HepG2 (cell line): ENCODE data around the gene ACOT8. TPM values are rescaled to one million over a fixed set of nuclear protein-coding genes. Genes with fewer than 3 reads are reported as not detected.

Experiments
- ATF7-NPFF ChIP-seq: sonication (generic); formaldehyde crosslinking; IDR thresholded peaks from 2 replicates; pipeline ENCODE4 v1.8.1; 2023; ENCODE audit warnings: mild to moderate bottlenecking, low read depth, missing genetic modification reagents, moderate library complexity
- BCLAF1 ChIP-seq: fragments of 450-650 bp; IDR thresholded peaks from 2 replicates; pipeline ENCODE4 v1.6.1; 2017; ENCODE audit warnings: mild to moderate bottlenecking
- CCAR2 ChIP-seq: fragments of 200-400 bp; formaldehyde crosslinking; optimal IDR thresholded peaks from 2 replicates; pipeline ENCODE3; 2018; ENCODE audit warnings: low read depth, mild to moderate bottlenecking, low read length, moderate library complexity
- DNMT3B ChIP-seq: conservative IDR thresholded peaks from 2 replicates; pipeline ENCODE4 v1.6.1; 2016; ENCODE audit warnings: missing biosample characterization, control low read depth
- FOSL1 ChIP-seq: sonication (generic); formaldehyde crosslinking; IDR thresholded peaks from 2 replicates; pipeline ENCODE4 v1.9.0; 2021; ENCODE audit warnings: missing genetic modification reagents, borderline replicate concordance
- FOXK1 ChIP-seq: sonication (generic); formaldehyde crosslinking; IDR thresholded peaks from 2 replicates; pipeline ENCODE4 v1.4.0; 2020; ENCODE audit warnings: low read depth, missing genetic modification reagents, borderline replicate concordance
- KLF13 ChIP-seq: sonication (generic); formaldehyde crosslinking; IDR thresholded peaks from 2 replicates; pipeline ENCODE4 v1.4.0; 2020; ENCODE audit warnings: mild to moderate bottlenecking, missing genetic modification reagents
- KLF6 ChIP-seq: IDR thresholded peaks from 2 replicates; pipeline ENCODE4 v1.8.0; 2016; ENCODE audit warnings: missing biosample characterization, missing genetic modification reagents
- KMT2B ChIP-seq: IDR thresholded peaks from 2 replicates; pipeline ENCODE4 v1.6.1; 2016; ENCODE audit warnings: missing genetic modification reagents, missing compliant biosample characterization
- LBX2 ChIP-seq: sonication (generic); formaldehyde crosslinking; IDR thresholded peaks from 2 replicates; pipeline ENCODE4 v1.5.0; 2020; ENCODE audit warnings: missing genetic modification reagents, mild to moderate bottlenecking, borderline replicate concordance
- MEF2D ChIP-seq: sonication (generic); formaldehyde crosslinking; IDR thresholded peaks from 2 replicates; pipeline ENCODE4 v1.5.1; 2020; ENCODE audit warnings: mild to moderate bottlenecking, missing genetic modification reagents
- NPAS2 ChIP-seq: sonication (generic); formaldehyde crosslinking; IDR thresholded peaks from 2 replicates; pipeline ENCODE4 v1.8.0; 2022; ENCODE audit warnings: mild to moderate bottlenecking, missing genetic modification reagents, borderline replicate concordance
- RBM39 ChIP-seq: fragments of 200-400 bp; formaldehyde crosslinking; IDR thresholded peaks from one replicate; pipeline ENCODE4 v1.6.1; 2018; ENCODE audit warnings: antibody characterized with exemption, mild to moderate bottlenecking, low read depth, low read length; ENCODE audit not compliant: poor library complexity, severe bottlenecking
- TIGD3 ChIP-seq: sonication (generic); formaldehyde crosslinking; IDR thresholded peaks from 2 replicates; pipeline ENCODE4 v1.5.1; 2020; ENCODE audit warnings: mild to moderate bottlenecking, missing genetic modification reagents, borderline replicate concordance
- ZNF407 ChIP-seq: sonication (generic); formaldehyde crosslinking; IDR thresholded peaks from one replicate; pipeline ENCODE4 v1.5.1; 2020; ENCODE audit warnings: mild to moderate bottlenecking, missing genetic modification reagents; ENCODE audit errors: not compliant biosample characterization
- polyA plus RNA-seq, 8 experiments: library from polyadenylated mRNA; depleted of rRNA in 3 of 8; stranded (reverse) in 7 of 8; unstranded in 1 of 8; fragments of >200 nt; fragmentation: Illumina TruSeq in 4 of 8; extraction: Trizol in 4 of 8; gene quantifications; 2 replicates each; pipeline versions ENCODE4 v1.2.1 to v1.2.3, GENCODE V29; 2011 to 2016; ENCODE audit warnings: low read depth in 4 of 8, missing spikeins in 1 of 8, mixed read lengths in 1 of 8; ENCODE audit not compliant: insufficient read depth in 1 of 8
- total RNA-seq, 5 experiments: library from RNA; depleted of rRNA; stranded (reverse); fragments of >200 nt; fragmentation: Illumina TruSeq; extraction: Trizol; gene quantifications; 2 replicates each; pipeline ENCODE4 v1.2.3, GENCODE V29; 2016; ENCODE audit warnings: low read depth in 1 of 5

ACOT8 gene
- total and polyA plus RNA-seq, 2 of the 13 experiments (the other 11 are each of a cell fraction or from before 2014, with no cell fraction given) = 31.4 to 45.5 TPM

GRCh38 chr20:45863543-45864470, 6.6 kb upstream of the ACOT8 start (continued):
- no peak; the same call in 1 of the 2 replicates for TF ChIP-seq TIGD3 (CRISPR knock-in tag)
- no peak for TF ChIP-seq DNMT3B
- TF ChIP-seq KLF6 = 0 out of 2 replicates have a peak, but pooled peaks have one; percentile 28
- no peak; the same call in 1 of the 2 replicates for TF ChIP-seq KMT2B (CRISPR knock-in tag)
- no peak for TF ChIP-seq ATF7-NPFF (CRISPR knock-in tag)
- TF ChIP-seq ZNF407 (CRISPR knock-in tag) = no peak
- TF ChIP-seq KLF13 (CRISPR knock-in tag) = no peak
- TF ChIP-seq FOSL1 = no peak
- peak; percentile 59; the same call in 1 of the 2 replicates for TF ChIP-seq MEF2D (CRISPR knock-in tag)
- no peak for TF ChIP-seq LBX2 (CRISPR knock-in tag)
- TF ChIP-seq BCLAF1 = no peak
- TF ChIP-seq FOXK1 (CRISPR knock-in tag) = peak; percentile 78; the same call in 1 of the 2 replicates
- no peak for TF ChIP-seq CCAR2
- TF ChIP-seq RBM39 = no peak
- no peak for TF ChIP-seq NPAS2 (CRISPR knock-in tag)
